Karpas-422 (cell line): ENCODE measurements around the gene NUP205. TPM values are rescaled to one million over a fixed set of nuclear protein-coding genes. Genes with fewer than 3 reads are reported as not detected.
A peak's percentile ranks its signal among the peaks of the same experiment; 100 is the strongest.

Experiments used
- DNase-seq: peaks from one replicate; pipeline ENCODE4 v3.0.0-alpha.2; 2015
- H2AFZ ChIP-seq: fragments of 200-600 bp; sonication (generic); 2 replicates; pipeline ENCODE4 v1.6.1; 2014; ENCODE audit warnings: antibody characterized with exemption, low read length, mixed read lengths
- H3K27ac ChIP-seq: fragments of 200-600 bp; sonication (generic); 2 replicates; pipeline ENCODE4 v1.5.1; 2014; ENCODE audit warnings: mild to moderate bottlenecking, low read length, moderate library complexity
- H3K27me3 ChIP-seq: fragments of 200-600 bp; sonication (generic); 2 replicates; pipeline ENCODE4 v1.6.1; 2014; ENCODE audit warnings: low read length, mixed read lengths
- H3K36me3 ChIP-seq: fragments of 200-600 bp; sonication (generic); 2 replicates; pipeline ENCODE4 v1.6.1; 2014; ENCODE audit warnings: low read length, mixed read lengths; ENCODE audit not compliant: insufficient read depth
- H3K4me1 ChIP-seq: fragments of 200-600 bp; sonication (generic); 2 replicates; pipeline ENCODE4 v1.6.1; 2014; ENCODE audit warnings: mild to moderate bottlenecking, low read length, mixed read lengths
- H3K4me2 ChIP-seq: fragments of 200-600 bp; sonication (generic); 2 replicates; pipeline ENCODE4 v1.6.1; 2014; ENCODE audit warnings: low read length, low read depth, mild to moderate bottlenecking; ENCODE audit not compliant: poor library complexity, severe bottlenecking
- H3K4me3 ChIP-seq: fragments of 200-600 bp; sonication (generic); 2 replicates; pipeline ENCODE4 v1.5.1; 2014; ENCODE audit warnings: mild to moderate bottlenecking, antibody characterized with exemption, low read length, mixed read lengths
- H3K79me2 ChIP-seq: fragments of 200-600 bp; sonication (generic); 2 replicates; pipeline ENCODE4 v1.6.1; 2014; ENCODE audit warnings: mild to moderate bottlenecking, low read length, mixed read lengths
- H3K9ac ChIP-seq: fragments of 200-600 bp; sonication (generic); 2 replicates; pipeline ENCODE4 v1.6.0; 2014; ENCODE audit warnings: low read length
- H3K9me2 ChIP-seq: fragments of 200-600 bp; sonication (generic), shearing (Covaris generic); replicated peaks from 2 replicates; pipeline ENCODE4 v1.6.0; 2014; ENCODE audit warnings: mild to moderate bottlenecking, low read length, moderate library complexity; ENCODE audit not compliant: insufficient read depth
- H3K9me3 ChIP-seq: fragments of 300-700, 200-600 bp; sonication (generic); 2 replicates; pipeline ENCODE4 v1.6.1; 2014; ENCODE audit warnings: low read length, mixed read lengths
- H4K20me1 ChIP-seq: fragments of 200-600 bp; sonication (generic); 2 replicates; pipeline ENCODE4 v1.6.1; 2014; ENCODE audit warnings: mild to moderate bottlenecking, antibody characterized with exemption, low read length, low read depth; ENCODE audit not compliant: insufficient read depth
- total RNA-seq: library from RNA; depleted of rRNA; stranded (reverse); fragments of >200 nt; shearing (Covaris generic); gene quantifications from 2 replicates; pipeline ENCODE4 v1.2.3, GENCODE V29; 2014; ENCODE audit warnings: low replicate concordance; rRNA removed

The NUP205 gene, protein sequence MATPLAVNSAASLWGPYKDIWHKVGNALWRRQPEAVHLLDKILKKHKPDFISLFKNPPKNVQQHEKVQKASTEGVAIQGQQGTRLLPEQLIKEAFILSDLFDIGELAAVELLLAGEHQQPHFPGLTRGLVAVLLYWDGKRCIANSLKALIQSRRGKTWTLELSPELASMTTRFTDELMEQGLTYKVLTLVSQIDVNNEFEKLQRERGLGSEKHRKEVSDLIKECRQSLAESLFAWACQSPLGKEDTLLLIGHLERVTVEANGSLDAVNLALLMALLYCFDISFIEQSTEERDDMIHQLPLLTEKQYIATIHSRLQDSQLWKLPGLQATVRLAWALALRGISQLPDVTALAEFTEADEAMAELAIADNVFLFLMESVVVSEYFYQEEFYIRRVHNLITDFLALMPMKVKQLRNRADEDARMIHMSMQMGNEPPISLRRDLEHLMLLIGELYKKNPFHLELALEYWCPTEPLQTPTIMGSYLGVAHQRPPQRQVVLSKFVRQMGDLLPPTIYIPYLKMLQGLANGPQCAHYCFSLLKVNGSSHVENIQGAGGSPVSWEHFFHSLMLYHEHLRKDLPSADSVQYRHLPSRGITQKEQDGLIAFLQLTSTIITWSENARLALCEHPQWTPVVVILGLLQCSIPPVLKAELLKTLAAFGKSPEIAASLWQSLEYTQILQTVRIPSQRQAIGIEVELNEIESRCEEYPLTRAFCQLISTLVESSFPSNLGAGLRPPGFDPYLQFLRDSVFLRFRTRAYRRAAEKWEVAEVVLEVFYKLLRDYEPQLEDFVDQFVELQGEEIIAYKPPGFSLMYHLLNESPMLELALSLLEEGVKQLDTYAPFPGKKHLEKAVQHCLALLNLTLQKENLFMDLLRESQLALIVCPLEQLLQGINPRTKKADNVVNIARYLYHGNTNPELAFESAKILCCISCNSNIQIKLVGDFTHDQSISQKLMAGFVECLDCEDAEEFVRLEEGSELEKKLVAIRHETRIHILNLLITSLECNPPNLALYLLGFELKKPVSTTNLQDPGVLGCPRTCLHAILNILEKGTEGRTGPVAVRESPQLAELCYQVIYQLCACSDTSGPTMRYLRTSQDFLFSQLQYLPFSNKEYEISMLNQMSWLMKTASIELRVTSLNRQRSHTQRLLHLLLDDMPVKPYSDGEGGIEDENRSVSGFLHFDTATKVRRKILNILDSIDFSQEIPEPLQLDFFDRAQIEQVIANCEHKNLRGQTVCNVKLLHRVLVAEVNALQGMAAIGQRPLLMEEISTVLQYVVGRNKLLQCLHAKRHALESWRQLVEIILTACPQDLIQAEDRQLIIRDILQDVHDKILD (N-terminal part only)
- 40.3 and 75.7 TPM in 2 replicates for total RNA-seq

DNA sequence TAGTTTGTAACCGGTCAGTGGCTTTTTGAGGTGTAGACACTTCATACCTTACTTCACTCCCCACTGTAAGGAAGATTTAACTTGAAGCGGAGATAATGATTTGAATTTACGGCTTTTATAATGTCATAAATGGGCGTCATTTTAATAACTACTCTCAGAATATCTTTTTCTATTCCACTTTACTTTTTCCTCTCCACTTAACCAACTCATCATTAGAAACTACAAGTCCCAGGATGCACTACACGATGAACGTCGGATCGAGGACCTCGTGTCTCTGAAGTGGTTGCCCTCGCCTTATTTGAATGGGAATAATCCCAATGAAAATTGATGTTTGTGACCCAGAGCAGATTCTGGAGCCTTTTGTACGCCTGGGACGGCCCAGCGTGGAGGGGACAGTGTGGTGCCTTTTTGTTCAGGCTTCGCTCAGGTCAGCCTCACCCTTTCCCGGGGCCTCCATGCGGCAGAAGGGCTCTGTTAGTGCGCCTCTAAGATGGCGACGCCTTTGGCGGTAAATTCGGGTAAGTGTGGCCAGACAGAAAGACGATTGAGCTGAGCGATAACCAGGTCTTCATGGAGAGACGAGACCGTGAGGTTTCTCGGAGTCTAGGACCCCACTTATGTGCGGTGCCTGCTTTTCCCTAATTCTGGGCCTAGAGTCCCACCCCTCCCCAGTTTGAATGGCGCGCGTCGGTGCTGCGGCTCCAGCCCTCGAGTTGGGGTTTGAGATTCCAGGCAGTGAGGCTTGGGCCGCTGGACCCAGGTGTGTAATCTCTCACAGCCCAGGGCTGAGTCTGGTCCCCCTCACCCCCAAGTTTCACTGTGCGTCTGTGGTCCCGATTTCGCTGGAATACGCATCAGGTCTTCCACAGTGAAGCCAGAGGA lies at the start of gene NUP205:
Gene NUP205 (plus strand): TSS at position 463 of the 882 bp plus-strand sequence. CDS start 28 bp downstream, at position 491.
- Histone ChIP-seq H3K4me3 (peak within 1 kb of the TSS; percentile 82), H3K4me2 (peak within 1 kb of the TSS; percentile 70), H3K4me1 (peaks cover 16% of the 10 kb centered on the region), H3K27ac (peak within 1 kb of the TSS; percentile 83), H3K27me3 (no peaks in the 10 kb centered on the region), H3K79me2 (peaks cover 50% of the 10 kb centered on the region), H4K20me1 (peaks cover 4% of the 10 kb centered on the region; the same call in 1 of the 2 replicates), H3K9me2 (no peaks in the 10 kb centered on the region), H3K9ac (peak within 1 kb of the TSS; percentile 88), H2AFZ (peak within 1 kb of the TSS; percentile 87), H3K36me3 (0 out of 2 replicates have a peak, but pooled peaks cover 4% of the 10 kb centered on the region), H3K9me3 (no peaks in the 10 kb centered on the region)
- DNase-seq: peak; percentile 91

GRCh38 chr7:135508883-135509588 lies 48.7 kb upstream of the NUP205 start:
- DNase-seq: peak; percentile 81
- Histone ChIP-seq H3K4me1 (peaks cover 28% of the 10 kb centered on the region), H3K27me3 (no peaks in the 10 kb centered on the region), H3K9me2 (no peaks in the 10 kb centered on the region), H3K36me3 (no peaks in the 10 kb centered on the region), H3K9ac (peak overlapping the region; percentile 93), H3K9me3 (no peaks in the 10 kb centered on the region), H3K4me3 (peak overlapping the region; percentile 98), H3K4me2 (peak overlapping the region; percentile 93), H3K27ac (peak overlapping the region; percentile 74), H3K79me2 (peaks cover 55% of the 10 kb centered on the region), H4K20me1 (peaks cover 9% of the 10 kb centered on the region), H2AFZ (0 out of 2 replicates have a peak overlapping the region, but pooled peaks have one; percentile 83)

GRCh38 chr7:135509589-135509838 lies 48.2 kb upstream of the NUP205 start:
- DNase-seq: no peak
- no peaks in the 10 kb centered on the region for H3K27me3 ChIP-seq
- peak overlapping the region; percentile 93 for H3K9ac ChIP-seq
- H3K4me3 ChIP-seq: peak overlapping the region; percentile 98
- no peaks in the 10 kb centered on the region for H3K9me2 ChIP-seq
- peaks cover 53% of the 10 kb centered on the region for H3K79me2 ChIP-seq
- no peaks in the 10 kb centered on the region for H3K36me3 ChIP-seq
- H3K9me3 ChIP-seq: no peaks in the 10 kb centered on the region
- peak overlapping the region; percentile 83; the same call in 1 of the 2 replicates for H2AFZ ChIP-seq
- peak overlapping the region; percentile 74 for H3K27ac ChIP-seq
- H3K4me1 ChIP-seq: peaks cover 28% of the 10 kb centered on the region
- H4K20me1 ChIP-seq: peaks cover 9% of the 10 kb centered on the region
- H3K4me2 ChIP-seq: peak overlapping the region; percentile 93

DNA sequence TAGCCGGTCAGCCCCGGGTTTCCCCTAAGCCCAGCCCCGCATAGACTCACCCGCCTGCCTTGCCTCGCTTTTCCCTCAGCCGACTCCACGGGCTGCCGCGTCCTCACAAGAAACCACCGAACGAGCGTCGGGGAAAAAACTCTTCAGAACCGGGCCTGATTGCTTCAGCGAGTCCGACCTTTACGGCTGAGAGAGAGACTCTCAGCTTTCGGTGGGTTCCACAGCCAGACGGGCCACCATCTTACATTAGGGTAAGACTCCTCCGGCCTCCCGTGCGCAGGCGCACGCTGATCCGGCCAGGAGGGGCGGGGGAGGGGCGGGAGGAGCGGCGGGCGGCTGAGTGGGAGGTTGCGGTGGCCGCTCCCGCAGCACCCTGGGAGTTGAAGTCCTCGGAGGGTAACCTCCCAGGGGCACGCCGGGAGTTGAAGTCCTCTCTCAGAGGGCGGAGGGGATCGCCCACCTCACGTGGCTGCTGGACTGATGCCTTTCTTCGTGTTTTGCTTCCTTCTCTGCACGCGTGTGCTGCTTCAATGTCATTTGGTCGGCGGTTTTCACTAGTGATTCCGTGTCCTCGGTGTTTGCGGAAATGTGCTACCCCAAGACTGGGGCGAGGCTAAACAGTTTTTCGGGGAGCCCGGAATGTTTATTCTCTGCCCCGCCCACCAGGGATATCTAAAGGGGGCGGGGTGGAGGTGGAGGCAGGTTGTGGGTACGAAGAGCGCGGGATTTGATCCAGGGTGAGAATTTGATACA lies 47.7 kb upstream of the NUP205 start, which contains the start of gene CNOT4:
Gene CNOT4 (minus strand): TSS at position 264 of the 753 bp plus-strand sequence. CDS start 71,771 bp downstream, outside the sequence.
- peaks cover 9% of the 10 kb centered on the region for H4K20me1 ChIP-seq
- peak within 1 kb of the TSS; percentile 98 for H3K4me3 ChIP-seq
- peak within 1 kb of the TSS; percentile 96 for H3K4me2 ChIP-seq
- H3K79me2 ChIP-seq: peaks cover 48% of the 10 kb centered on the region
- H3K27me3 ChIP-seq: no peaks in the 10 kb centered on the region
- H3K9ac ChIP-seq: peak within 1 kb of the TSS; percentile 93
- peaks cover 28% of the 10 kb centered on the region for H3K4me1 ChIP-seq
- H3K9me2 ChIP-seq: no peaks in the 10 kb centered on the region
- H3K27ac ChIP-seq: peak within 1 kb of the TSS; percentile 74
- peak within 1 kb of the TSS; percentile 99 for H2AFZ ChIP-seq
- no peaks in the 10 kb centered on the region for H3K36me3 ChIP-seq
- peak; percentile 98 for DNase-seq
- no peaks in the 10 kb centered on the region for H3K9me3 ChIP-seq

DNA sequence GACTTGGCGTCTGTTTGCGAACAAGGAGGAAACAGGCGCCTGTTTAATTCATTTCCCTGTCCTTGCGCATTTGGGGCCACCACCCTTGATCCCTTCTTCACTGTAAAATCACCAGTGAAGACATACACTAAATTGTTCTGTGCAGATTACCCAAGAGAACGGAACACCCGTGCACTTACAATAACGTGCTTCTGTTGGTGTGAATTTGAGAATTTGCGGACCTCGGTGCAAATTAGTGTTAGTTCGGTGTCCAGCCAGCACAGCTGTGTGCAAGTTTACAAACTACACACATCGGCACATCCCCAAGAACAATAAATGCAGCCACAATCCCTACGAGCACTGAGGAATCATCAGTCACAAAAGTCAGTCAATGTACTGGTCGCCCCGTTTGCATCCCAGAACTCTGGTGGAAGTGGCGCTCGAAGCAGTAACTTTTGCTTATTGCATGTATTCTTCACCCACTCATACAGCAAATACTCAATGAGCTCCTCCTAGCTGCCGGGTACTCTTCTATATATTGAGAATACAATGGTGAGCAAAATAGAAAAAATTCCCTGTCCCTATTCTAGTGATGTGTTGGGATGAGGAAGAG lies 47.0 kb upstream of the NUP205 start:
- DNase-seq: no peak
- Histone ChIP-seq H3K4me3 (peak overlapping the region; percentile 98), H3K9ac (peak overlapping the region; percentile 72), H3K27me3 (no peaks in the 10 kb centered on the region), H4K20me1 (peaks cover 9% of the 10 kb centered on the region), H3K36me3 (no peaks in the 10 kb centered on the region), H3K9me3 (no peaks in the 10 kb centered on the region), H3K4me1 (peaks cover 28% of the 10 kb centered on the region), H3K27ac (no peak overlapping the region), H3K9me2 (no peaks in the 10 kb centered on the region), H2AFZ (peak overlapping the region; percentile 99), H3K79me2 (peaks cover 42% of the 10 kb centered on the region), H3K4me2 (peak overlapping the region; percentile 96)

DNA sequence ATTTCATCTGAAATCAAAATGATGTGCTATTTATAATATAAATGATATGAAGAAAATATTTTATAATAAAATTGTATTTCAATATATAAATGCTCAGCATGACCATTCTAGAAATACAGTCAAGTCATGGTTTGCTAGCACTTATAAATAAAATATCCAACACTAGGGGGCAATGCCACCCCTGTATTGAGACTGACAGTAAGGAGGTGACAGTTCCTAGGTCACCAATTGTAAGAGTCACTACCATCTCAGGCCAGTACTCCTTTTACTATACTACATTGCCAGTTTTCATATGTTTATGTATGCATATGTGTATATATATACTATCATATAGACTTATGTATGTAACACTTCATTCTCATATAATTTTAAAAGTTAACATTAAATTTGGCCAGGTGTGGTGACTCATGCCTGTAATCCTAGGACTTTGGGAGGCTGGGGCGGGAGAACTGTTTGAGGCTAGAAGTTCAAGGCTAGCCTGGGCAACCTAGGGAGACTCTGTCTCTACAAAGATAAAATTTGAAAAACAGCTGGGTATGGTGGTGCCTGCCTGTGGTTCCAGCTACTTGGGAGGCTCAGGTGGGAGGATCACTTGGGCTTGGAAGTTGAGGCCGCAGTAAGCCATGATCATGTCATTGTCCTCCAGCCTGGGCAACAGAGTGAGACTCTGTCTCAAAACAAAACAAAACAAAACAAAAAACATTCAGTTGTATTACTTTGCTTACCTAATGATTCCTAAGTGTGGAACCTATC lies 45.4 kb upstream of the NUP205 start:
- H3K9ac ChIP-seq: no peak overlapping the region
- H3K79me2 ChIP-seq: peaks cover 26% of the 10 kb centered on the region
- no peak overlapping the region for H3K4me2 ChIP-seq
- H3K36me3 ChIP-seq: no peaks in the 10 kb centered on the region
- peak; percentile 90 for DNase-seq
- peaks cover 19% of the 10 kb centered on the region for H3K4me1 ChIP-seq
- H4K20me1 ChIP-seq: peaks cover 9% of the 10 kb centered on the region
- no peaks in the 10 kb centered on the region for H3K9me3 ChIP-seq
- no peak overlapping the region for H2AFZ ChIP-seq
- H3K27ac ChIP-seq: no peak overlapping the region
- H3K4me3 ChIP-seq: no peak overlapping the region
- no peaks in the 10 kb centered on the region for H3K9me2 ChIP-seq
- no peaks in the 10 kb centered on the region for H3K27me3 ChIP-seq
